Osteocyte (in vitro differentiated cells): ENCODE results near the gene POMGNT2. TPM values are rescaled to one million over a fixed set of nuclear protein-coding genes. Genes with fewer than 3 reads are reported as not detected.

ENCODE experiments used
- DNase-seq: peaks from one replicate; pipeline ENCODE4 v3.0.0; 2021; ENCODE audit warnings: mixed read lengths; ENCODE audit not compliant: unreplicated experiment; ENCODE audit errors: extremely low spot score
- H3K27ac Mint-ChIP-seq: one replicate; pipeline ENCODE4 v1.8.0; 2021; ENCODE audit warnings: mild to moderate bottlenecking, mixed read lengths; ENCODE audit not compliant: unreplicated experiment
- H3K27me3 Mint-ChIP-seq: one replicate; pipeline ENCODE4 v1.8.0; 2021; ENCODE audit warnings: mixed read lengths; ENCODE audit not compliant: unreplicated experiment
- H3K36me3 Mint-ChIP-seq: one replicate; pipeline ENCODE4 v1.8.0; 2021; ENCODE audit warnings: mixed read lengths; ENCODE audit not compliant: unreplicated experiment
- H3K4me1 Mint-ChIP-seq: one replicate; pipeline ENCODE4 v1.8.0; 2021; ENCODE audit warnings: mixed read lengths; ENCODE audit not compliant: unreplicated experiment
- H3K4me3 Mint-ChIP-seq: one replicate; pipeline ENCODE4 v1.8.0; 2021; ENCODE audit warnings: mild to moderate bottlenecking, moderate library complexity, mixed read lengths; ENCODE audit not compliant: unreplicated experiment
- H3K9me3 Mint-ChIP-seq: one replicate; pipeline ENCODE4 v1.8.0; 2021; ENCODE audit warnings: mixed read lengths; ENCODE audit not compliant: unreplicated experiment
- total RNA-seq: library from RNA; stranded (reverse); gene quantifications from 2 replicates; pipeline ENCODE4 v1.2.1, GENCODE V29; 2021
- TF ChIP-seq, protein P1 (sequence below): fragments of 200-600 bp; sonication (generic); IDR thresholded peaks from 2 replicates; pipeline ENCODE4 v1.5.0; 2021; ENCODE audit warnings: antibody characterized with exemption, mild to moderate bottlenecking, moderate library complexity

POMGNT2 gene
- total RNA-seq, 1 donor from 2014 or later = 16.1 TPM

DNA sequence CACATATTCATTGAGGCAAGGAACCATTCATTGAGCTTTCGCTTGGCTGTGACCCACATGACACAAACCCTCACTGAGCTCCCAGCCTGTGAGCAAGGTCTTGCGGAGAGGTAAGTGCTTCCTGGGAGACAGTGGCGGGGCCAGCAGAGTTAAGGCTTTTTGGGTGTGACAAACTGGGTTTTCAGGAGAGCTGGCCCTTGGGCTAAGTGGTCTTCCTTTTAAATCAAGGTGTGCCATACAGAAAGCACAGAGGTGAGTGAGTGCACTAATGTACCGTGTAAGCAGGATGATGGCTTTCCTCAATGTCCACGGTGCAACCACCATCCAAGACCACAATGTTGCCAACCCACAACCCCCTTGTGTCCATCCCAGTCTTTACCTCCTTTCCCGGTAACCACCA, 28.6 kb downstream of the POMGNT2 start:
- H3K27me3 Mint-ChIP-seq = no peaks in the 10 kb centered on the region
- no peak overlapping the region for H3K27ac Mint-ChIP-seq
- DNase-seq = peak; percentile 53
- no peaks in the 10 kb centered on the region for H3K9me3 Mint-ChIP-seq
- H3K4me3 Mint-ChIP-seq = no peak overlapping the region
- peaks cover 20% of the 10 kb centered on the region for H3K36me3 Mint-ChIP-seq
- H3K4me1 Mint-ChIP-seq = no peaks in the 10 kb centered on the region
- TF ChIP-seq, protein P1, sequence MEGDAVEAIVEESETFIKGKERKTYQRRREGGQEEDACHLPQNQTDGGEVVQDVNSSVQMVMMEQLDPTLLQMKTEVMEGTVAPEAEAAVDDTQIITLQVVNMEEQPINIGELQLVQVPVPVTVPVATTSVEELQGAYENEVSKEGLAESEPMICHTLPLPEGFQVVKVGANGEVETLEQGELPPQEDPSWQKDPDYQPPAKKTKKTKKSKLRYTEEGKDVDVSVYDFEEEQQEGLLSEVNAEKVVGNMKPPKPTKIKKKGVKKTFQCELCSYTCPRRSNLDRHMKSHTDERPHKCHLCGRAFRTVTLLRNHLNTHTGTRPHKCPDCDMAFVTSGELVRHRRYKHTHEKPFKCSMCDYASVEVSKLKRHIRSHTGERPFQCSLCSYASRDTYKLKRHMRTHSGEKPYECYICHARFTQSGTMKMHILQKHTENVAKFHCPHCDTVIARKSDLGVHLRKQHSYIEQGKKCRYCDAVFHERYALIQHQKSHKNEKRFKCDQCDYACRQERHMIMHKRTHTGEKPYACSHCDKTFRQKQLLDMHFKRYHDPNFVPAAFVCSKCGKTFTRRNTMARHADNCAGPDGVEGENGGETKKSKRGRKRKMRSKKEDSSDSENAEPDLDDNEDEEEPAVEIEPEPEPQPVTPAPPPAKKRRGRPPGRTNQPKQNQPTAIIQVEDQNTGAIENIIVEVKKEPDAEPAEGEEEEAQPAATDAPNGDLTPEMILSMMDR = no peak

DNA sequence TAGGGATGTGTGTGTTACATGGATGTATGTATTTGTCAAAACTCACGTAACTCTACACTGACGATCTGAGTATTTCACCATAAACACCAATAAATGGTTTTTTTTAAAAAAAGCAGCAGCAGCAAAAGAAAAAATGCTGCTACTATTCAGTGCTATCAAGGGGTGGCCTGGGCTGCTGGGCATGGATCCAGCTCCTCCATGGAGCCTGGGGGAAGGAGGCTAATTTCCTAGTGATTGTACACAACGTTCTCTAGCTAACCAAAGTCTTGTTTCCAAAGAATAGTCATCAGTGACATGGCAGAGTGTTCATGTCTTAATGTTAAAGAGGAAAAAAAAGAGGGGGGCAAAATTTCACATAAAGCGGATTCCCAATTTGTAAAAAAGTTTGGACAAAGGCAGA, 29.0 kb downstream of the POMGNT2 start:
- H3K27ac Mint-ChIP-seq = no peak overlapping the region
- peaks cover 20% of the 10 kb centered on the region for H3K36me3 Mint-ChIP-seq
- DNase-seq = peak; percentile 21
- H3K9me3 Mint-ChIP-seq = no peaks in the 10 kb centered on the region
- TF ChIP-seq, protein P1 = no peak
- H3K4me3 Mint-ChIP-seq = no peak overlapping the region
- H3K4me1 Mint-ChIP-seq = no peaks in the 10 kb centered on the region
- no peaks in the 10 kb centered on the region for H3K27me3 Mint-ChIP-seq

DNA sequence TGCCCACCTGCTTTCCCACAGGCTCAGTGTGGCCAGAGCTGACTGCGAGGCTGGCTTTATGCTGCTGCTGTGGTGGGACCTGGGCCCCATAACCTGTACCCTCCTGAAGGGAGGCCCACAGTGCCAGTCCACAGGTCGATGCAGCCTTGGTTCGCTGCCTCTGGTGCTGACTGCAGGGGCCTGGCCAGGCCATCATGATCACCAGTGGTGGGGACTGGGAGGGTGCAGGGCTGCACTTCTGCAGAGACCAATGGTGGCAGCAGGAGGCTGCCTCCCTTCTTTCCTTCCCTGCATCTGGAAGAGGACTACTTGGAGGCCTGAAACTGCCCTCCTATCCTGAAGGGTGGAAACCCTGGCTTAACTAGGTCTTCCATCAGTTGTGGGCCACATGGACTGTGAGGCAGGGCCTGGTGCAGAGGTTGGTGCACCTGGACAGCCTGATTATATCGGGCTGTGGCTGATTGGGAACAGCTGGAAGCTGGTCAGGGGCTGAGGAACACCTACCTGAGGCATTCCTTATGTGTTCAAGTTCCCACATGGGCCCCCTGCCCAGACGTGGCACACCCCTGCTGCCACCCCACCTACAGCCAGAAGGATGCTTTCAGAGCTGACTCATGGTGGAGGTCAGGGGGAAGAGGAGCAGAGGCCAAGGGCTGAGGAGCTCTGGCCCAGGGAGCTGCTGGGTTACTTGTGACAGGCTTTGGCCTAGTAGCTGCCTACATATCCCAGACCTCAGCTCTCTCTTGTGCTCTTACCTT, 29.8 kb downstream of the POMGNT2 start:
- Mint-ChIP-seq H3K36me3 (peaks cover 18% of the 10 kb centered on the region), H3K4me3 (no peak overlapping the region), H3K27me3 (no peaks in the 10 kb centered on the region), H3K4me1 (no peaks in the 10 kb centered on the region), H3K9me3 (no peaks in the 10 kb centered on the region), H3K27ac (no peak overlapping the region)
- TF ChIP-seq, protein P1 = no peak
- peak; percentile 80 for DNase-seq

DNA sequence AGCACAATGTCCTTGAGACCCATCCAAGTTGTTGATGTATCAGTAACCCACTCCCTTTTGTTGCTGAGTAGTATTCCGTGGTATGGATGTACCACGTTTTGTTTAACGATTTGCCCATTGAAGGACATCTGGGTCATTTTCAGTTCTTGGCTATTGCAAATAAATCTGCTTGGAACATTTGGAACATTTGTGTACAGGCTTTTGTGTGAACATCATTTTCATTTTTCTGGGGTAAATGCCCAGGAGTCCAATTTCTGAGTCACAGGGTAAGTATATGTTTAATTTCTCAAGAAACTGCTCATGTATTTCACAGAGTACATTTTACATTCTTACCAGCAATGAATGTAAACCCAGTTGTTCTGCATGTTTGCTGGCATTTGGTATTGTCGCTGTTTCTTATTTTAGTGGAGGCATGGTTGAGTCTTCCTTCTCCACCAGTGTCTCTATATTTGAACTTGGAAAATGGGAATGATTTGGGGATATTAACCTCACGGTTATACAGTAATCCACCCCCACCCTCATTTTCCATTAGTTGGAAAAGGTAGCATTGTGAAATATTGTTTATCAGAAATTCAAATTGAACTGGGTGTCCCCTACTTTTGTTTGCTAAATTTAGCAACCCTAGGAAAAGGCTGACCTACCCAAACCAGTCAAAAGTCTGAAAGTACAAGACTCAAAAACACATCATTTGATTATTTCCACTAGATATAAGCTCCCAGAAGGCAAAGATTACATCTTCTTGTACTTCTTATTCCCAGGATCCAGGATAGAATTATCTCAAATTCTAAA, 30.8 kb downstream of the POMGNT2 start:
- no peak for DNase-seq
- H3K4me3 Mint-ChIP-seq = no peak overlapping the region
- TF ChIP-seq, protein P1 = no peak
- peaks cover 11% of the 10 kb centered on the region for H3K36me3 Mint-ChIP-seq
- H3K9me3 Mint-ChIP-seq = no peaks in the 10 kb centered on the region
- H3K27me3 Mint-ChIP-seq = no peaks in the 10 kb centered on the region
- H3K27ac Mint-ChIP-seq = no peak overlapping the region
- H3K4me1 Mint-ChIP-seq = no peaks in the 10 kb centered on the region

DNA sequence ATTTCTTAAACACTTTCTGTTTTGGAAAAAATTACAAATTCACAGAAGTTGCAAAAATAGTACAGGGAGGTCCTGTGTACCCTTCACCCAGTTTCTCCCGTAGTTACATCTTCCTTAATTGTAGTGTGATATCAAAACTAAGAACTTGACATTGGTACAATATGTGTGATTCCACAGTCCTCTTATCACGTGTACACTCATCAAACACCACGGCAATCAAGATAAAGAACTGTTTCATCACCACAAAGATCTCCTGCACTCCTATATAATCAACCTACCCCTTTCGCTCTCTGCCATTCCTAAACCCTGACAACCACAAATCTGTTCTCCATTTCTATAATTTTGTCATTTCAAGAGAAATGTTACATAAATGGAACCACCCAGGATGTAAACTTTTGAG, 31.4 kb downstream of the POMGNT2 start:
- Mint-ChIP-seq H3K9me3 (no peaks in the 10 kb centered on the region), H3K27ac (no peak overlapping the region), H3K36me3 (peaks cover 7% of the 10 kb centered on the region), H3K4me1 (no peaks in the 10 kb centered on the region), H3K27me3 (no peaks in the 10 kb centered on the region), H3K4me3 (no peak overlapping the region)
- no peak for DNase-seq
- TF ChIP-seq, protein P1 = no peak
